ENCODE results near the gene MCC. TPM values are rescaled to one million over a fixed set of nuclear protein-coding genes. Genes with fewer than 3 reads are reported as not detected.

Gene MCC
- total RNA-seq, 2 experiments from 2014 or later: 4.0 to 4.1 TPM

DNA sequence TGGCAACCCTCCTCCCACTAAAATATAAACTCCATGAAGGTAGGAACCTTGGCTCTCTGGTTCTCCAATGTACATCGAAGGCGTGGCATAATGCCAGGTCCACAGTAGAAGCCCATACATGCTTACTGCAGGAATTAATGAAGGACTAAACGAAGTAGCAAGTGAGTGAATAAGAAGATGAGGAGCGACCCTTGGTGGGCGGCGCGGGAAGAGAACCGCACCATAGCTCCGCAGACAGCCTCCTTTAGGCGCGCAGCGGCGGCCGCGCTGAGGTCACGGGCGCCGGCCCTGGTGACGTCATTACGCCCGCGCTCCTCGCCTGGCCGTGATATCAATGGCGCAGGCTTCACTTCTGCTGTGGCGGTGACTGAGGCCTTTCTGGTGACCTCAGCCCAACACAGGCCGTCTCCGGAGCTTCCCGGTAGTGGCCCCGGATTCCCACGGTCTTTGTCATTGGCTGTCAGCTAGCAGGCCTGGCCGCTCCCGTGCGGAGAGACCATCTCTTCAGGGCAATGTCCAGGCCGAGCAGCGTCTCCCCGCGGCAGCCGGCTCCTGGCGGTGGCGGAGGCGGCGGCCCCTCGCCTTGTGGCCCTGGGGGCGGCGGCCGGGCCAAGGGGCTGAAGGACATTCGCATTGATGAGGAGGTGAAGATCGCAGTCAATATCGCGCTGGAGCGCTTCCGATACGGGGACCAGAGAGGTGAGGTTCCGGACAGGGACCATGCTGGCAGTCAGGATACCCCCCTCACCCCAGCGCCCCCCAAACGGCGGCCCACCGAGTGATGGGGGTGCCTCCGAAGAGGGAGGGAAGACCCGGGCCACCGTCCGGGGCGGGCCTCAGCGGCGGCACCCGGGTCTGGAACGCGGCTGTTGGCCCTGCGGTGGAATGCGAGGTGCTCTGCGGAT is 25.4 kb upstream of the MCC start, which contains the start of gene YTHDC2:
Gene YTHDC2 (plus strand): TSS at position 311 of the 905 bp plus-strand sequence. CDS start 202 bp downstream, at position 513.
- Mint-ChIP-seq H3K27me3 (peaks cover 7% of the 10 kb centered on the region), H3K4me1 (ENCODE audit: low read depth) (peaks cover 28% of the 10 kb centered on the region), H3K36me3 (peaks cover 10% of the 10 kb centered on the region), H3K4me3 (peak within 1 kb of the TSS; percentile 90), H3K9me3 (no peaks in the 10 kb centered on the region), H3K27ac (peak within 1 kb of the TSS; percentile 79)
- peak; percentile 93 for DNase-seq
- CTCF ChIA-PET: interaction anchor here (0.6 to 3.3 kb wide), 11 partner anchors 34 to 1667 kb away, joined by 3 to 21 read pairs (median 5); no protein-coding TSS in a partner anchor
- POLR2A ChIA-PET: interaction anchor here (1.0 kb wide), 1 partner anchor 32 kb away, joined by 3 read pairs; no protein-coding TSS in a partner anchor
- intact Hi-C loops (cut with micrococcal nuclease): loop anchor here (1.0 to 10.0 kb wide), 11 partner anchors 10 to 1349 kb away; partner anchors contain the start of genes DCP2 and SRP19

DNA sequence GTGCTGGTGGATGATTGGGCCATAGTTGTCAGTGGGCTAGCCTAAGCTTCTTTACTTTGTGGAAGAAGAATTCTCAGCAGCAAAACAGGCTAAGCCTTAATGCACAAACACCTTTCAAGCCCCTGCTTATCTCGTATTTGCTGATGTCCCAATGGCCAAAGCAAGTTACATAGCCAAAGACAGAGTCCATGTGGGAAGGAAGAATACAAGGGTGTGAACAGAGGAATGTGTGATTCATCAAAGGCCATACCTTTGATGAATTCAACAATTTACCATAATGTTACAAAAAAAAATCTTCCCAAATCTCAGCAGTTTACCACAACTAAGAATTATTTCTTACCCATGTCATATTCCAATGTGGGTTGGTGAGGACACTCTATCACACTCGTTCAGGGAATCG is 24.1 kb upstream of the MCC start:
- no peaks in the 10 kb centered on the region for H3K9me3 Mint-ChIP-seq
- no peak overlapping the region for H3K27ac Mint-ChIP-seq
- no peak for DNase-seq
- H3K36me3 Mint-ChIP-seq: peaks cover 6% of the 10 kb centered on the region
- peaks cover 27% of the 10 kb centered on the region for H3K4me1 Mint-ChIP-seq (ENCODE audit: low read depth)
- peaks cover 10% of the 10 kb centered on the region for H3K27me3 Mint-ChIP-seq
- POLR2A ChIA-PET: no interaction called here
- intact Hi-C loops (cut with micrococcal nuclease): loop anchor here (2.0 to 10.0 kb wide), 5 partner anchors 95 to 1348 kb away; no protein-coding TSS in a partner anchor
- CTCF ChIA-PET: interaction anchor here (0.5 to 3.3 kb wide), 5 partner anchors 133 to 654 kb away, joined by 3 to 21 read pairs (median 3); no protein-coding TSS in a partner anchor
- no peak overlapping the region for H3K4me3 Mint-ChIP-seq

DNA sequence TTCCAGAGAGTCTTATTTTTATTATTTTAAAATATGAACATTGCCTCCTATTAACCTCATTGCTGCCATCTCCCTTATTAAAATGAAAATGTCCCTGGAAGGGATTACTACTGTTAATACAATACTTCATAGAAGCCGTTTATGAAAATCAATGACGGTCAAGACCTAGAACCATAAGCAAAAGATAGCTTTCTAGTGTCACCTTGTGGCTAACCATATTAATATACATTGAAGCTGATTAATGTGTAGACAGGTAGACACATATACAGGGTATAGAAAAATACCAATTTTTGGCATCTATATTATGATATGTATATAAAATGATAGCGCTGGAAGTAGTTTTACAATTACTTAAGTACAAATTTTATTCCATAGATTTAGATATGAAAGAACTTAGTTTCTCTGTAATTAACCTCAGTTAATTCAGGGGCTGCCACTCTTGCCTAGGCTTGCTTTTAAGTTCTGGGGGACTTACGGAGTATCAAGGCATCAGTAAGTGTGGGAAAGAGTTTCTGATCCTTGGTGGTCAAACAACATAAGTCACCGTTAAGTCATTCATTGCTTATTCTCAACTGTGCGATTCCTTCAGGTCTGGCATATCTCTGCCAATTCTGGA is 22.7 kb upstream of the MCC start:
- no peaks in the 10 kb centered on the region for H3K9me3 Mint-ChIP-seq
- ChIA-PET POLR2A (no interaction called here), CTCF (interaction anchor here (1.0 to 3.3 kb wide), 9 partner anchors 8 to 515 kb away, joined by 3 to 24 read pairs (median 5); no protein-coding TSS in a partner anchor)
- no peak overlapping the region for H3K4me3 Mint-ChIP-seq
- H3K27ac Mint-ChIP-seq: no peak overlapping the region
- peaks cover 12% of the 10 kb centered on the region for H3K27me3 Mint-ChIP-seq
- intact Hi-C loops (cut with micrococcal nuclease): loop anchor here (1.0 to 10.0 kb wide), 5 partner anchors 96 to 1346 kb away; no protein-coding TSS in a partner anchor
- H3K36me3 Mint-ChIP-seq: peaks cover 4% of the 10 kb centered on the region
- DNase-seq: no peak
- H3K4me1 Mint-ChIP-seq (ENCODE audit: low read depth): peaks cover 18% of the 10 kb centered on the region

DNA sequence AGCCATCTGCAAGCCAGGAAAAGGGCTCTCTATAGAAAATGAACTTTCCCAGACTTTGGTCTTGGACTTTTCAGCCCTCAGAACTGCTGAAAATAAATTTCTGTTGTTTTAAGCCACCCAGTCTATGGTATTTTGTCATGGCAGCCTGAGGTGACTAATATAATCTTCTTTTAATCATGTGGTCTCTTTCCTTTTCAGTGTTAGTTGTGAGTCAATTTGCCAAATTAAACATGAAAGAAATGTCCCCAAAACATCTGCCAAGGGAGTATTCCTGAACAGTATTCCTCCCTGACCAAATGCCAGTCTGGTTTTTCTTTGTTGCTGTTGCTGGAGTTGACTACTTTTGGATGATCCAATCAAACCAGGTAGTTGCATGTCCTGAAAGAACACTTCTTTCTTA is 20.5 kb upstream of the MCC start:
- no peak overlapping the region for H3K27ac Mint-ChIP-seq
- peaks cover 4% of the 10 kb centered on the region for H3K4me1 Mint-ChIP-seq (ENCODE audit: low read depth)
- H3K36me3 Mint-ChIP-seq: no peaks in the 10 kb centered on the region
- ChIA-PET CTCF (no interaction called here), POLR2A (no interaction called here)
- H3K9me3 Mint-ChIP-seq: no peaks in the 10 kb centered on the region
- peaks cover 16% of the 10 kb centered on the region for H3K27me3 Mint-ChIP-seq
- intact Hi-C loops (cut with micrococcal nuclease): no loop called here
- no peak for DNase-seq
- no peak overlapping the region for H3K4me3 Mint-ChIP-seq

DNA sequence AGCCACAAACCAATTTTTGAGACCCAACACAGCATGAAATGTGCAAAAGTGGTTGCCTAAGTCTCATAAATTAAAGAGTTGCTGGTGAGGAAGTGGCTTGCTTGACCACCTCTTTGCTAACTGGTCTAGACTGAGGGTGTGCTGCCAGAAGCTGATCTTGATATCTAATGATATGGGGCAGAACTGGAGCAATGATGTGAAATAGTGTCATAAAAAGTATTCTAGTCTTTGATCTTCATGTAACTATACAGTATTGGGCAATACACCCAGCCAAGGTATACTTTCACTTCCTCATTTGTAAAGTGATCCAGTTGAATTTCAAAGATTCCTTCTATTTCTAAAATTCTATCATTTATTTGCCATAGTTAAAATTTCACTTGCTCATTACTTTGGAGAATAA is 19.3 kb upstream of the MCC start:
- H3K4me1 Mint-ChIP-seq (ENCODE audit: low read depth): no peaks in the 10 kb centered on the region
- H3K27ac Mint-ChIP-seq: no peak overlapping the region
- no peaks in the 10 kb centered on the region for H3K36me3 Mint-ChIP-seq
- no peaks in the 10 kb centered on the region for H3K9me3 Mint-ChIP-seq
- intact Hi-C loops (cut with micrococcal nuclease): no loop called here
- H3K4me3 Mint-ChIP-seq: no peak overlapping the region
- H3K27me3 Mint-ChIP-seq: peaks cover 18% of the 10 kb centered on the region
- no peak for DNase-seq
- ChIA-PET CTCF (no interaction called here), POLR2A (no interaction called here)

DNA sequence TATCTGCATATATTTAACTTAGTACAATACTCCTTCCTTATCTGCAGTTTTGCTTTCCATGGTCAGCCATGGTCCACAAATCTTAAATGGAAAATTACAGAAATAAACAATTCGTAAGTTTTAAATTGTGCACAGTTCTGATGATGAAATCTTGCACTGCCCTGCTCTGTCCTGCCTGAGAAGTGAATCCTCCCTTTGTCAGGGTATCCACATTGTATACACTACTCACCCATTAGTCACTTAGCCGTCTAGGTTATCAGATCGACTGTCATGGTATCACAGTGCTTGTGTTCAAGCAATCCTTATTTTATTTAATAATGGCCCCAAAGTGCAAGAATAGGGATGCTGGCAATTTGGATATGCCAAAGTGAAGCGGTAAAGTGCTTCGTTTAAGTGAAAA is 16.9 kb upstream of the MCC start:
- Mint-ChIP-seq H3K36me3 (no peaks in the 10 kb centered on the region), H3K4me3 (no peak overlapping the region), H3K27me3 (peaks cover 27% of the 10 kb centered on the region), H3K9me3 (no peaks in the 10 kb centered on the region), H3K4me1 (ENCODE audit: low read depth) (no peaks in the 10 kb centered on the region), H3K27ac (no peak overlapping the region)
- intact Hi-C loops (cut with micrococcal nuclease): no loop called here
- ChIA-PET CTCF (no interaction called here), POLR2A (no interaction called here)
- no peak for DNase-seq

DNA sequence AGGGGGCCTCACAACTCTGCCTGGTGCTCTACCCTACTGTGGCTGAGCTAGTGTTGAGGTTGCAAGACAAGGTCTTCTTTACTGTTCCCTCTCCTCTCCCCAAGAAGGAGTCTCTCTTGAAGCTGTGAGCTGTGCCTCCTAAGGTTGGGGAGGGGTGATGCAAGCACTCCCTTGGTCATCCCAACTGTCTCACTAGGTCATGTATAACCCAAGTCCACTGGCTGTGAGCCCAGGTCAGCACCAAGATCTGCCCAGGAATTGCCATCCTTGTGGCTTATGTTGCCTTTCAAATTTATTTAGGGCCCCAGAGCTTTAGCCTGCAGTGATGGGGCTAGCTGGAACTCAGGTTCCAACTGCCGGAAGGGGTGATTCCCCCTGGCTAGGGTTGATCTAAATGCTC is 14.9 kb upstream of the MCC start:
- ChIA-PET CTCF (interaction anchor here (1.1 kb wide), 1 partner anchor 7 kb away, joined by 3 read pairs; no protein-coding TSS in a partner anchor), POLR2A (no interaction called here)
- Mint-ChIP-seq H3K9me3 (no peaks in the 10 kb centered on the region), H3K4me3 (no peak overlapping the region), H3K36me3 (no peaks in the 10 kb centered on the region), H3K27me3 (peaks cover 23% of the 10 kb centered on the region), H3K27ac (no peak overlapping the region), H3K4me1 (ENCODE audit: low read depth) (no peaks in the 10 kb centered on the region)
- intact Hi-C loops (cut with micrococcal nuclease): no loop called here
- DNase-seq: no peak

DNA sequence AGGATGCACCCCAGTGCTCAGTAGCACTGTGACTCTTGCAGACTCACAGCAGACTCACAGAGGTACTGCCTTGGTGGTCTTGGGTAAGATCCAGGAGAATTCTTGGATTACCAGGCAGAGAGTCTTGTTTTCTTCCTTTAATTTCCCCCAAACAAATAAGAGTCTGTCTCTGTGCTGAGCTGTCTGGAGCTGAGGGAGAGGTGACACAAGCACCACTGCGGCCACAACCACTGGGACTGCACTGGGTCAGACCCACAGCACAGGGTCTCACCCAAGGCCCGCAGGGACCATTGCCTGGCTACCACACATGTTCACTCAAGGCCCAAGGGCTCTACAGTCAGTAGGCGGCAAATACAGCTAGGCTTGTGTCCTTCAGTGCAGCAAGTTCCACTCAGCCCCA is 13.8 kb upstream of the MCC start:
- DNase-seq: no peak
- intact Hi-C loops (cut with micrococcal nuclease): no loop called here
- Mint-ChIP-seq H3K27me3 (peaks cover 26% of the 10 kb centered on the region), H3K9me3 (no peaks in the 10 kb centered on the region), H3K4me1 (ENCODE audit: low read depth) (no peaks in the 10 kb centered on the region), H3K36me3 (no peaks in the 10 kb centered on the region), H3K27ac (no peak overlapping the region), H3K4me3 (no peak overlapping the region)
- ChIA-PET POLR2A (no interaction called here), CTCF (interaction anchor here (1.1 kb wide), 1 partner anchor 8 kb away, joined by 3 read pairs; no protein-coding TSS in a partner anchor)

DNA sequence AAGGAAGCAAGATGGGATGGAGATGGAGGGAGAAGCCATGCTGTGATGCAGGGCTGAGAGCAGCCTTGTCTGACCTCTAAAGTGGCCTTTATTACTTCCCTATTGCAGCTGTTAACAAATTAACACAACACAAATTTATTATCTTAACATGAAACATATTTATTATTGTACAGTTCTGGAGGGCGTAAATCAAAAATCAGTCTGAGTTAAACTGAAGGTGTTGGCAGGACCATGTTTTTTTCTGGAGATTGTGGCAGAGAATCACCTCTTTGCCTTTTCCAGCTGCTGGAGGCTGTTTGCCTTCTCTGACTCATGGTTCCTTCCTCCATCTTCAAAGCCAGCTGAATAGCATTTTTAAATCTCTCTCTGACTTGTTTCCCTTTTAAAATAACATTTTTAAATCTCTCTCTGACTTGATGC is 7.2 kb upstream of the MCC start:
- Mint-ChIP-seq H3K4me3 (no peak overlapping the region), H3K27me3 (peaks cover 23% of the 10 kb centered on the region), H3K9me3 (peaks cover 6% of the 10 kb centered on the region), H3K4me1 (ENCODE audit: low read depth) (no peaks in the 10 kb centered on the region), H3K27ac (no peak overlapping the region), H3K36me3 (peaks cover 5% of the 10 kb centered on the region)
- no peak for DNase-seq
- POLR2A ChIA-PET: no interaction called here
- intact Hi-C loops (cut with micrococcal nuclease): no loop called here
- CTCF ChIA-PET: no interaction called here

DNA sequence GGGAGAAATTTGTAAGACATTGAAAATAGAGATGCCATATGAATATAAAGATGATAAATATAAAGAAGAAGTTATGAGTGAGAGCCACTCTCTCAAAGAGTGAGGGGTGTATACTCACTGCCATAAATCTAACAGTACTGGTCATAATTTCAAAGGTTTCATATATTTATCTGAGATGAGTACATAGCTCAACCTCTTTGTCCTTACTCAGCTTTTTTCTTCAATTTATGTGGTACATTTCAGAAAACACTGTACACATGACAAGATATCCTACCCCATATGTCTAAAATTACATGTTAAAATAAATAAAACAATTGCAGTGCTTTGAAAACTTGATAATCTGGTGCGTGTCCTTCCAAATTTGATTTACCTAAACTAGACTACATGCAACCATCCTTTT is 5.2 kb upstream of the MCC start:
- intact Hi-C loops (cut with micrococcal nuclease): no loop called here
- peaks cover 11% of the 10 kb centered on the region for H3K36me3 Mint-ChIP-seq
- ChIA-PET CTCF (interaction anchor here (0.7 kb wide), 1 partner anchor 462 kb away, joined by 3 read pairs; no protein-coding TSS in a partner anchor), POLR2A (no interaction called here)
- peaks cover 16% of the 10 kb centered on the region for H3K9me3 Mint-ChIP-seq
- peaks cover 33% of the 10 kb centered on the region for H3K27me3 Mint-ChIP-seq
- H3K4me1 Mint-ChIP-seq (ENCODE audit: low read depth): peaks cover 11% of the 10 kb centered on the region
- H3K4me3 Mint-ChIP-seq: no peak overlapping the region
- no peak for DNase-seq
- H3K27ac Mint-ChIP-seq: no peak overlapping the region

DNA sequence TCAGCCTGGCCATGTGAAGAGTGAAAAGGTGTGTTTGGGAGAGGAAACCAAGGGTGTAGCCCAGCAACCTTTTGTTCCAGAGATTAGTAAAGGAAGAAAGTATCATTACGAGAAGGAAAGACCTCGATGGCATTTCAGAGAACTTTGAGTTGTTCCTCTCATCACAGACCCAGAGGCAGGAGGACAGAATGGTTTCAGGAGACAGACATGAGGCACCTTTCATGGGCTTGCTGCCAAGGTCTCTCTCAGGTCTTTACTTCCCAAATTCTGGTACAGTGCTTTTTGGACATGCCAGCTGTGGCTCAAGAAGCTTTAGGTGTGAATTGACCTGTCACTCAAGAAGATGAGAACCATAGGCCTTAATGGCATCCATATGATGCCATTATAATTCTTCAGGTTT is 2.8 kb upstream of the MCC start:
- no peak overlapping the region for H3K27ac Mint-ChIP-seq
- peaks cover 11% of the 10 kb centered on the region for H3K36me3 Mint-ChIP-seq
- POLR2A ChIA-PET: no interaction called here
- no peak overlapping the region for H3K4me3 Mint-ChIP-seq
- H3K4me1 Mint-ChIP-seq (ENCODE audit: low read depth): peaks cover 14% of the 10 kb centered on the region
- CTCF ChIA-PET: no interaction called here
- peaks cover 16% of the 10 kb centered on the region for H3K9me3 Mint-ChIP-seq
- peaks cover 45% of the 10 kb centered on the region for H3K27me3 Mint-ChIP-seq
- no peak for DNase-seq
- intact Hi-C loops (cut with micrococcal nuclease): no loop called here

DNA sequence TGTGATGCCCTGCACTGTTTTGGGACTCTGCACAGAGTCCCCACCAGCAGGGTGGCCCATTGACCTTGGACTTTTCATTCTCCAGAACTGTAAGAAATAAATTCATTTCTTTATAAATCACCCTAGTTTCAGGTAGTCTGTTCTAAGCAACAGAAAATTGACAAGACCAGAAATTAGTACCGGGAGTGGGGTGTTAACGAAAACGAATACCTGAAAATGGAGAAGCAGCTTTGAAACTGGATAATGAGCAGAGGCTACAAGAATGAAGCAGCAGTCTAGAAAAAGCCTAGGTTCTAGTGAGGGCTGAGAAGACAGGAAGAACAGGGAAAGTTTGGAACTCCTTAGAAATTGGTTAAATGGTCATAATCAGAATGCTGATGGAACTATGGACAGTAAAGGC is 2.1 kb upstream of the MCC start:
- POLR2A ChIA-PET: no interaction called here
- Mint-ChIP-seq H3K4me3 (no peak overlapping the region), H3K36me3 (peaks cover 11% of the 10 kb centered on the region), H3K4me1 (ENCODE audit: low read depth) (peaks cover 14% of the 10 kb centered on the region), H3K9me3 (peaks cover 16% of the 10 kb centered on the region), H3K27ac (no peak overlapping the region), H3K27me3 (peaks cover 52% of the 10 kb centered on the region)
- DNase-seq: no peak
- intact Hi-C loops (cut with micrococcal nuclease): no loop called here
- CTCF ChIA-PET: no interaction called here

Data from activated CD4-positive, alpha-beta memory T cell treated with anti-CD3 and anti-CD28 coated beads for 36 hours (primary cell).